Gastrocnemius medialis (tissue), 4 donors: ENCODE data around the gene COL23A1. TPM values are rescaled to one million over a fixed set of nuclear protein-coding genes. Genes with fewer than 3 reads are reported as not detected.

Source experiments
- ATAC-seq, 2 donors: fragments of 150-250 bp; one replicate each; pipeline ENCODE4 v1.9.1; 2016
- DNase-seq, 2 donors: peaks; one replicate each; pipeline ENCODE4 v3.0.0-alpha.2; 2019
- H3K27ac ChIP-seq, 4 donors: fragments of 200-600 bp; sonication (generic); 1 replicate in 1 of 4; 2 replicates in 3 of 4; pipeline ENCODE4 v1.5.1; 2016 to 2018; ENCODE audit warnings: mild to moderate bottlenecking in 2 of 4, moderate library complexity in 1 of 4
- H3K27me3 ChIP-seq, 3 donors: fragments of 200-600 bp; sonication (generic) in 2 of 3; 1 replicate in 1 of 3; 2 replicates in 2 of 3; pipeline versions ENCODE4 v1.5.1 to v1.6.0; 2016 to 2019; ENCODE audit warnings: mild to moderate bottlenecking in 1 of 3, moderate library complexity in 1 of 3
- H3K36me3 ChIP-seq, 2 donors: fragments of 200-600 bp; sonication (generic) in 1 of 2; one replicate each; pipeline ENCODE4 v1.5.1; 2017 to 2018
- H3K4me1 ChIP-seq, 2 donors: fragments of 200-600 bp; sonication (generic) in 1 of 2; one replicate each; pipeline ENCODE4 v1.5.1; 2016 to 2017; ENCODE audit warnings: mild to moderate bottlenecking in 2 of 2
- H3K4me3 ChIP-seq, 4 donors: fragments of 200-600 bp; sonication (generic) in 3 of 4; 1 replicate in 1 of 4; 2 replicates in 3 of 4; pipeline ENCODE4 v1.5.1; 2016 to 2019; ENCODE audit warnings: mild to moderate bottlenecking in 2 of 4
- H3K9me3 ChIP-seq, 3 donors: fragments of 200-600 bp; sonication (generic) in 2 of 3; 1 replicate in 1 of 3; 2 replicates in 2 of 3; pipeline ENCODE4 v1.5.1; 2016 to 2019
- CTCF ChIP-seq, 5 experiments: fragments of 450-650 bp in 3 of 5; fragments of 200-600 bp in 2 of 5; sonication (generic) in 2 of 5; IDR thresholded peaks in 4 of 5; conservative IDR thresholded peaks in 1 of 5; 1 replicate in 4 of 5; 2 replicates in 1 of 5; pipeline ENCODE4 v1.5.1; 2016 to 2019; ENCODE audit warnings: antibody characterized with exemption in 5 of 5, mild to moderate bottlenecking in 3 of 5, moderate library complexity in 3 of 5
- POLR2A ChIP-seq, 2 donors: fragments of 450-650 bp; IDR thresholded peaks; one replicate each; pipeline ENCODE4 v1.6.1; 2017; ENCODE audit warnings: antibody characterized with exemption in 2 of 2, mild to moderate bottlenecking in 2 of 2, moderate library complexity in 2 of 2
- in situ Hi-C, 4 donors: fragments of 200-750 bp; cut with MboI; loops; one replicate each; pipeline versions ENCODE4 v1.15.0 to v1.8.0; 2017; ENCODE audit warnings: low sequenced_read_pairs in 4 of 4
- intact Hi-C: fragments of 100-400 bp; cut with DNase I; formaldehyde crosslinking; loops from one replicate; pipeline ENCODE4 v1.15.1; 2023; ENCODE audit warnings: low total_unique reads
- total RNA-seq, 4 donors: library from RNA; depleted of rRNA; stranded (reverse); fragments of >200 nt; gene quantifications; one replicate each; pipeline versions ENCODE4 v1.1.0 to v1.2.3, GENCODE V29; 2016

The COL23A1 gene
- total RNA-seq, 4 donors from 2014 or later = 0.62 to 1.1 (median 0.97) TPM; not detected in 1

- peak overlapping the region; percentile 62 to 79 (median 70) for H3K4me3 ChIP-seq
- ATAC-seq (peak in 1 of 2 donors; percentile 4), DNase-seq (no peak)
- no peaks in the 10 kb centered on the region for H3K27me3 ChIP-seq
- H3K27ac ChIP-seq = peak overlapping the region; percentile 82 to 92 (median 88)
- intact Hi-C loops (loop anchor here (1.0 kb wide), 2 partner anchors 30 to 49 kb away; no protein-coding TSS in a partner anchor), in situ Hi-C loops (no loop called here)
- no peaks in the 10 kb centered on the region for H3K9me3 ChIP-seq
- H3K36me3 ChIP-seq = peaks cover 0 to 23% of the 10 kb centered on the region in 2 donors
- H3K4me1 ChIP-seq = peaks cover 26 to 32% of the 10 kb centered on the region in 2 donors
- no peak for TF ChIP-seq POLR2A (IDR thresholded peaks at IDR 0.05)
- no peak for TF ChIP-seq CTCF (IDR thresholded peaks at IDR 0.05 in 4 of 5, conservative IDR thresholded peaks at IDR 0.05 in 1 of 5)
Measured at GRCh38 chr5:178203670-178204181, 386.5 kb downstream of the COL23A1 start.

- intact Hi-C loops (no loop called here), in situ Hi-C loops (no loop called here)
- Histone ChIP-seq H3K4me1 (peaks cover 20 to 22% of the 10 kb centered on the region in 2 donors), H3K27me3 (no peaks in the 10 kb centered on the region), H3K36me3 (peaks cover 0 to 11% of the 10 kb centered on the region in 2 donors), H3K4me3 (no peak overlapping the region), H3K27ac (no peak overlapping the region), H3K9me3 (no peaks in the 10 kb centered on the region)
- ATAC-seq (no peak), DNase-seq (no peak)
- TF ChIP-seq POLR2A (IDR thresholded peaks at IDR 0.05) = no peak
- TF ChIP-seq CTCF (IDR thresholded peaks at IDR 0.05 in 4 of 5, conservative IDR thresholded peaks at IDR 0.05 in 1 of 5) = no peak
Measured at GRCh38 chr5:178202541-178202940, 387.7 kb downstream of the COL23A1 start.

GRCh38 chr5:178201927-178202235, 388.3 kb downstream of the COL23A1 start:
- in situ Hi-C loops (no loop called here), intact Hi-C loops (no loop called here)
- Histone ChIP-seq H3K4me3 (no peak overlapping the region), H3K36me3 (peaks cover 0 to 4% of the 10 kb centered on the region in 2 donors), H3K27ac (no peak overlapping the region), H3K4me1 (peaks cover 14 to 16% of the 10 kb centered on the region in 2 donors), H3K27me3 (no peaks in the 10 kb centered on the region), H3K9me3 (no peaks in the 10 kb centered on the region)
- DNase-seq = no peak
- TF ChIP-seq POLR2A (IDR thresholded peaks at IDR 0.05) = no peak
- TF ChIP-seq CTCF (IDR thresholded peaks at IDR 0.05 in 4 of 5, conservative IDR thresholded peaks at IDR 0.05 in 1 of 5) = no peak
- ATAC-seq = no peak

GRCh38 chr5:178201221-178201926, 388.8 kb downstream of the COL23A1 start:
- Histone ChIP-seq H3K27ac (no peak overlapping the region), H3K9me3 (no peaks in the 10 kb centered on the region), H3K4me1 (peaks cover 9 to 11% of the 10 kb centered on the region in 2 donors), H3K27me3 (no peaks in the 10 kb centered on the region), H3K4me3 (no peak overlapping the region), H3K36me3 (no peaks in the 10 kb centered on the region)
- ATAC-seq = no peak
- intact Hi-C loops (no loop called here), in situ Hi-C loops (no loop called here)
- TF ChIP-seq CTCF (IDR thresholded peaks at IDR 0.05 in 4 of 5, conservative IDR thresholded peaks at IDR 0.05 in 1 of 5) (no peak), POLR2A (IDR thresholded peaks at IDR 0.05) (no peak)
- DNase-seq = no peak
